Esophagus mucosa (tissue), 1 donor: ENCODE measurements around the gene GATD1. TPM values are rescaled to one million over a fixed set of nuclear protein-coding genes. Genes with fewer than 3 reads are reported as not detected.
A peak's percentile ranks its signal among the peaks of the same experiment; 100 is the strongest.

Source experiments
- ATAC-seq: fragments of 200-7000 bp; cut with Tn5 transposase; one replicate; pipeline ENCODE4 v1.9.1; 2020
- total RNA-seq: library from RNA; stranded (reverse); gene quantifications from one replicate; pipeline ENCODE4 v1.2.4, GENCODE V29; 2023
- donor health status: DM: yes; HTN: yes; CAD: no.

Gene GATD1, protein sequence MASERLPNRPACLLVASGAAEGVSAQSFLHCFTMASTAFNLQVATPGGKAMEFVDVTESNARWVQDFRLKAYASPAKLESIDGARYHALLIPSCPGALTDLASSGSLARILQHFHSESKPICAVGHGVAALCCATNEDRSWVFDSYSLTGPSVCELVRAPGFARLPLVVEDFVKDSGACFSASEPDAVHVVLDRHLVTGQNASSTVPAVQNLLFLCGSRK
- 38.4 TPM for total RNA-seq

DNA sequence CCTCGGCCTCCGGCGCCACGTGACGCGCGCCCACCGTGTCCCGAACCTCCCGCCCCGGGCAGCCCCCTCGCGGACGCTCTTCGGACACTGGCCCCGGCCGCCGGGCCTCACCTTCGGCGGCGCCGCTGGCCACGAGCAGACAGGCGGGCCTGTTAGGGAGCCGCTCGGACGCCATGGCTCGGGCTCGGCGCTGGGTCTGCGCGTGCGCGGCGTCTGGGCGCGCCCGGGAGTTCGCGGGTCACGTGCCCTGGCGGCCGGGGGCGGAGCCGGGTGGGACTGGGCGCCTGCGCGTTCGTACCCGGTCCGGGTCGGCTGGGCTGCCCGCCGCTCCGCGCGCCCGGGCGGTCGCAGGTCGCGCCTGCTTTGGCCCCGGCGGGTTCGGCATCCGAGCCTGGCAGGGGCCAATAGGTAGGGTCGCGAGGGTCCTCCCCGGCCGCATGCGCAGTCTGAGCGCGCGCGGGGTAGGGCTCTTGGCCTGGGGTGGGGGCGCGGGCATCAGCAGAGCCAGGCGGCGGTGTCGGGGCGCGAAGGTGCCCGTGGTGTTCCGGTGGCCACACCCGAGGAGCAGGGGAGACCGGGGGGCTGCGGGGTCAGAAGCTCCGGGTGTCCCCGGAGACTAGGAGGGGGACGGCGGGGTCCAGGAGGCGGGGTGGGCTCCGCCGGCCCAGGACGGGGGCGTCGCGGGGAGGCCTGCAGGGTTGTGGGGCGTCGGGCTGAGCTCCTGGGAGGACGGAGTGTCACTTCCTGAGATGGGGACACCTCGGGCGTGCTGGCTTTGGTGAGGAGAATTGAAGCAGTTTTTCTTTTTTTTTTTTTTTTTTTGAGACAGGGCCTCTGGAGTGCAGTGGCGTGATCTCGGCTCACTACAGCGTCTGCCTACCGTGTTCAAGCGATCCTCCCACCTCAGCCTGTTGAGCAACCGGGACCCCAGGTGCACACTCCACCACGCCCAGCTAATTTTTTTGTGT, at the start of gene GATD1:
TSS of gene GATD1 (minus strand) at position 200 of the 968 bp plus-strand sequence. CDS start at position 175, 25 bp downstream.
- ATAC-seq: peak; percentile 84

DNA sequence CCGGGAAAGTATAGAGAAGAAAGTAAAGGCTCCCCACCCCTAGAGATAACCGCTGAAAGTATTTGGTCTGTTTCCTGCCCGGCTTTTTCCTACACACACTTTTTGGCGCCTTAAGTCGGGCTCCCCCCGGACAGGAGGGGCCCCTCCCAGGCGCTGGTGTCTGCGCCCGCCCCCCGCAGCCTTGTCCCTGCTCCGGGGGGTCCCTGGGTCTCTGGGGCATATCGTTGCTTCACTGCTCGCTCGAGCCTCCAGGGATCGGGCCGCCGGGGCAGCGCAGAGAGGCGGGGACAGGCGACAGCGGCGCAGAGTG, 49.5 kb upstream of the GATD1 start:
- ATAC-seq: no peak

DNA sequence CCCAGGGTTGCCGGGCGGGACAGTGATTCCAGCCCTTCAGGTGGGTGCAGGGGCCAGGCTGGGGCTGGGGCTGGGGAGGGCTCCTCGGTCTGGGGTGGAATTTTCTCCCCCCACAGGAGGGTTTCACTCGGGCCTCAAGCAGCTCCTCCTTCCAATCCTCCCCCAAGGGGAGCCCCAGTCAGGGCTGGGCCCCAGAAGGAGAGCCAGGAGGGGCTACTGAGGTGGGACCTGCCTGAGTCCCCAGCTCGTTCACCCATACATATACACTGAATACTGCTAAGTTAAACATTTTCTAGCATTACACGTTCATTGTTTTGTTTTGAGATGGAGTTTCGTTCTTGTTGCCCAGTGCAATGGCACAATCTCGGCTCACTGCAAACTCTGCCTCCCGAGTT, 48.9 kb upstream of the GATD1 start:
- ATAC-seq: no peak

DNA sequence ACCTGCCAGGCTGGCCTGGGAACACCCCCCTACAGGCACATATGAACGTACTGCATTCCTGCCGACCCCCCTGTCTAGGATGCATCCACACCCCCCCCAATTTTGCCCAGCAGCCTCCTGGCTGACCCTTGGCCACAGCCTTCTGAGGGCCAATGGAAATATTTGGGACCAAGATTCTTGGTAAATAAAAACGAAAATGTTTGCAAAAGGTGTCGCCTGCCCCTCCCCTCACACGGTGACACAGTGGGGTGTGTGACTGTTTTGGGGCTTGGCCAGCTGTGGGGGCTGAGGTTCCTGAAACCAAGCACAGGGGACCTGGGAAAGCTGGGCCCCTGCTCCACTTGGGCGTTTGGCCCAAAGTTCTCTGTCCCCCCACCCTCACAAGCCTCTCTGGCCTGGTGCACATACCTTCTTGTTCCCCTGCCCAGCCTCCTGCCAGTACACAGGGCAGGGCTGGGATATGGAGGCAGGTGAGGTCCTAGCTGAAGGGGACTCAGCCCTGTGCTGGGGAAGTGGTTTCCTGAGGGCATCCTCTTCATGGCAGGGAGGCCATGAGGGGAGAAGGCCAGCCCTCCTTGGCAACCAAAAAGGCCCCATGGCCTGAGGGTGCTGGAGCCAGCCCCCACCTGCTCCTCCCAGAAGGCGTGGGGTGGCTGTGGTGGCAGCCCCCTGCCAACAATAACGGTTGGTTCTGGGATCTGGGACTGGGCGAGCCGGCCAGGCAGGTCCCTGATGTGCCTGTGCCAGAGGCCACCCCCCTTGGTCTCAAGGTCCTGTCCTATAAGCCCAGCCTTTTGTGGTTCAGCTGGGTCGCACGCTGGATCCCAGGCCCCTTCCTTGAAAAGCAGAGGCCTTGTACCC, 48.3 kb upstream of the GATD1 start:
- no peak for ATAC-seq

DNA sequence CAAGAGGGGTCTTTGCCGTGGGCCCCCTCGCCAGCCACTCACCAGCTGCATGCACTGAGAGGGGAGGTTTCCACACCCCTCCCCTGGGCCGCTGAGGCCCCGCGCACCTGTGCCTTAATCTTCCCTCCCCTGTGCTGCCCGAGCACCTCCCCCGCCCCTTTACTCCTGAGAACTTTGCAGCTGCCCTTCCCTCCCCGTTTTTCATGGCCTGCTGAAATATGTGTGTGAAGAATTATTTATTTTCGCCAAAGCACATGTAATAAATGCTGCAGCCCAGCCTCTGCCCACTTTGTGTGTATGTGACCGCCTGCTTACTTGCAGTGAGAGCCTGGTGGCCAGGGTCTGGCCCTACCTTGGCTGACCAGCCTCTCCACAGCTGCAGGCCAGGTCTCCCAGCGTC, 47.7 kb upstream of the GATD1 start:
- no peak for ATAC-seq

DNA sequence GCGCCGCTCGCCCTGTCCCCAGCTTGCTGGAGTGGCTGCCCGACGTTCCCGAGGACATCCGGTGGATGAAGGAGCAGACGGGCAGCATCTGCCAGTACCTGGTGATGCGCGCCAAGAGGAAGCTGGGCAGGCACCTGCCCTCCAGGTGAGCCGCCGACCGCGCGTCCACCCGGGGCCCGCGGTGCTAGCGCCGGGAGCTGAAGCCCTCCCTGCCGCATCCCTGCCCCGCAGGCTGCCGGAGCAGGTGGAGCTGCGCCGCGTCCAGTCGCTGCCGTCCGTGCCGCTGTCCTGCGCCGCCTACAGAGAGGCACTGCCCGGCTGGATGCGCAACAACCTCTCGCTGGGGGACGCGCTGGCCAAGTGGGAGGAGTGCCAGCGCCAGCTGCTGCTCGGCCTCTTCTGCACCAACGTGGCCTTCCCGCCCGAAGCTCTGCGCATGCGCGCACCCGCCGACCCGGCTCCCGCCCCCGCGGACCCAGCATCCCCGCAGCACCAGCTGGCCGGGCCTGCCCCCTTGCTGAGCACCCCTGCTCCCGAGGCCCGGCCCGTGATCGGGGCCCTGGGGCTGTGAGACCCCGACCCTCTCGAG, 47.1 kb upstream of the GATD1 start:
- ATAC-seq: no peak

DNA sequence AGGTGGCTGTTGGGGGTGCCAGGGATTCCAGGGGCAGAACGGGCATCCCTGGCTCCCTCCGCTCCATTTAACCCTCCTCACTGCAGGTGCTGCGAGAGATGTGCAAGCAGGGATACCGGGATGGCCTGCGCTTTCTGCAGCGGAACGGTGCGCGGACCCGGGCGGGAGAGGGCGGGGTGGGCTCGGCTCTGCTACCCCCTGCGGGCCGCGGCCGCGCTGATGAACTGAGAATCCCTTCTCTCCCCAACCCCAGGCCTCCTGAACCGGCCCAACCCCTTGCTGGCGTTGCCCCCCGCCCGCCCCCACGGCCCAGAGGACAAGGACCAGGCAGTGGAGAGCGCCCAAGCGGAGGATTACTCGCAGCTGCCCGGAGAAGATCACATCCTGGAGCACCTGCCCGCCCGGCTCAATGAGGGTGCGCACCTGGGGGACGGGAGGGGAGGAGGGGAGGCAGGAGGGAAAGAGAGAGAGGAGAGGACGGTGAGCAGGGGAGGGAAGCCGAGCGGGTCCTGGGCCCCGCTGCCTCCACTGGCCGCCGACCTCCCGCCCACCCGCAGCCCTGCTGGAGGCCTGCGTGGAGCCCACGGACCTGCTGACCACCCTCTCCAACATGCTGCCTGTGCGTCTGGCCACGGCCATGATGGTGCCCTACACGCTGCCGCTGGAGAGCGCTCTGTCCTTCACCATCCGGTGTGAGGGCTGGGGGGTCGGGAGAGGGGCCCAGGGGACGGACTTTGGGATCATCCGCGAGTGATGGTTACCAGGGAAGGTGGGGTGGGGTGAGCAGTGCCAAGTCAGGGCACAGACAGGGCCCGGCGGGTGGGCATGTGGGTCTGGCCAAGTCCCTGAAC, 46.4 kb upstream of the GATD1 start:
- no peak for ATAC-seq

DNA sequence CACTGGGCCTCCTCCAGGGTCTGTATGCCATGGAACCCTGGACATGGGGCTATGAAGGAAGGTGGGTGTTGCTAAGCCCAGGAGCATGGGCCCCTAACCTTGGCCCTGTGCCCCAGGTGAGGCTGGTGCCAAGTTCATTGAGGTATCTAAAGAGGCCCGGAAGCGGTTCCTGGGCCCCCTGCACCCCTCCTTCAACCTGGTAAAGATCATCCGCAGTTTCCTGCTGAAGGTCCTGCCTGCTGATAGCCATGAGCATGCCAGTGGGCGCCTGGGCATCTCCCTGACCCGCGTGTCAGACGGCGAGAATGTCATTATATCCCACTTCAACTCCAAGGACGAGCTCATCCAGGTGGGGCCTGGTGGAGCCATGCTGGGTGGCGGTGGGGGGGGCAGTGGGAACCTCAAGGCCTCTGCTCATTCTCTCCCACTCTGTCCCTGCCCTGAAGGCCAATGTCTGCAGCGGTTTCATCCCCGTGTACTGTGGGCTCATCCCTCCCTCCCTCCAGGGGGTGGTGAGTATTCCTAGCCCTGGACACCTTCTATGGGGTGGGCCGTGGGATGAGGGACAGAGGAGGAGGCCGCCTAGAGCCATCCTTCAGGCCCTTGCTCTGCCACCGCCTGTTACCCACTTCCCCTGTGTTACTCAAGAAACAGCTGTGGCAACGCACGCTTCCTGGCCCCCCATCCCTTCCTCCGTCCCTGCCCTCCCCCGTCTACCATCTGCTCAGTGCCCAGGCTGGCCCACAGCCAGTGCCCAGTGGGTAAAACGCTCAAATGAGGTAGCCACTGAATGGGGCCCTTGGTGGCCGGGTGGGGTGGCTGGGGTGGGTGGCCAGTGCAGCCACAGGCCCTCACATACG, 44.5 kb upstream of the GATD1 start:
- ATAC-seq: no peak

DNA sequence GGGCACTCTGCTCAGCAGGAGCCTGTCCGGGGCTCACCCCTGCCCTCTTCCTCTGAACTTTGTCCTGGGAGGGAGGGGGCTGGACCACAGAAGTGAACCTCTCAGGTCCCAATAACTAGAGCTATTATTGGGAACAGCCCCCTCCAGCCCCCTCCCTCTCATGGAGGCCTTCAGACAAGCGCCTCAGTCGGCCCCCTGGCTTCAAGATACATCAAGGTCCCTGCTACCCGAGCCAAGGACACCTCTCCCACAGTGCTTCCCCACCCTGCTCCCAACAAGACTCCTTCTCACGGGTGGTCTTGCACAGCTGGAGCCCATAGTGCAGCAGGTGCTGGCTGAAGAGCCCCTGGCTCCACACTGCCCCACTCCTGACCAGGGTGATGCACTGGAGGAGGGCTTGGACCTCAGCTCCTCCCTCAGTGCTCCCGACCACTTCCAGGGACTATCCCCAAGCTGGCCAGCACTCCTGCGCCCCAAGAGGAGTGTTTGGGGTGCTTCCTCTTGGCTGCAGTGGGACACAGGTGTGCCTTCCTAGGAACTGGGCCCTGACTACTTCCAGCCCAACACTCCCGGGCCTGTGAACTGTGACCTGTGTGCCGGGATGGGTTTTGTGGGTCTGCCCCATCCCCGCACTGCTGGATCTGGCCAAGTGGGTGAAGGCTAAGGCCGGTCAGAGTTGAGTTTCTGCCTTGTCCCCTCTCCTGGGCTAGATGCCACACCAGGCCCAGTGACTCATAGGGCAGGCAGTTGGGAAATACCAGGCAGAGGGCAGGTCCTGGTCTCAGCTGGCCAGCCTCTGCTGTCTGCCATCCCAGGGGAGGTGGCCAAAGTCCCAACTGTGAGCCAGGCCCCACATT, 43.6 kb upstream of the GATD1 start:
- peak; percentile 27 for ATAC-seq

DNA sequence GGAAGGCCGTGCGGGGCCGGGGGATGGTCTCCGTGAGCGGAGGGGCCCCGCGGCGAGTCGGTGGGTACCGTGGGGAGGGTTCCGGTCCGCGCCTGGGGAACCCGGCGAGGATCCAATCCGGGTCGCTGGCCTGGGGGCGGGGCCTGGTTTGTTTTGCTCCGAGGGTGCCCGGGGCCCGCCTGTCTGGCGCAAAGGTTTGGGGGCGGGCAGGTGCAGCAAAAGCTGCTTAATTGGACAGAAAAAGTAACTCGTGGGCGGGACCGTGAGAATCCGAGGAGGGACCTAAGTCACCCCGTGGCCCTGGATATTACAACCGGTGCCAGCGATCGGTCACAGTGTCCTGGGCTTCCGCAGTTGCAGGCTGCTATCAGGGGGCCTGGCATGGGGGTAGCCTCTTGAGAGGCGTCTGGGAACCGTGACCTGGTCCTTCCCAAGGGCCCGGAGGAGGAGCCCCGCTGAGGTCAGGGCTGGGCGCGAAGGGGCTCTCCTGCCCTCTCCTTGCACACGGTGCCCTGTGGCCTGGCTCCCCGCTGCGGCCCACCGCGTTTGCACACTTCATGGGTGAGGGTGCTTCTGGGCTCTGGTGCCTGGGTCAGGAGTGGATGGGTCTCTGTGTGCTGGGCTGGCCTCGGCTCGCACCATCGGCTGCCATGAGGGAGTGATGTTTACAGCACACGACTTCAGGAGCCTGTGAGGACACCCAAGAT, 42.8 kb upstream of the GATD1 start:
- peak; percentile 60 for ATAC-seq

DNA sequence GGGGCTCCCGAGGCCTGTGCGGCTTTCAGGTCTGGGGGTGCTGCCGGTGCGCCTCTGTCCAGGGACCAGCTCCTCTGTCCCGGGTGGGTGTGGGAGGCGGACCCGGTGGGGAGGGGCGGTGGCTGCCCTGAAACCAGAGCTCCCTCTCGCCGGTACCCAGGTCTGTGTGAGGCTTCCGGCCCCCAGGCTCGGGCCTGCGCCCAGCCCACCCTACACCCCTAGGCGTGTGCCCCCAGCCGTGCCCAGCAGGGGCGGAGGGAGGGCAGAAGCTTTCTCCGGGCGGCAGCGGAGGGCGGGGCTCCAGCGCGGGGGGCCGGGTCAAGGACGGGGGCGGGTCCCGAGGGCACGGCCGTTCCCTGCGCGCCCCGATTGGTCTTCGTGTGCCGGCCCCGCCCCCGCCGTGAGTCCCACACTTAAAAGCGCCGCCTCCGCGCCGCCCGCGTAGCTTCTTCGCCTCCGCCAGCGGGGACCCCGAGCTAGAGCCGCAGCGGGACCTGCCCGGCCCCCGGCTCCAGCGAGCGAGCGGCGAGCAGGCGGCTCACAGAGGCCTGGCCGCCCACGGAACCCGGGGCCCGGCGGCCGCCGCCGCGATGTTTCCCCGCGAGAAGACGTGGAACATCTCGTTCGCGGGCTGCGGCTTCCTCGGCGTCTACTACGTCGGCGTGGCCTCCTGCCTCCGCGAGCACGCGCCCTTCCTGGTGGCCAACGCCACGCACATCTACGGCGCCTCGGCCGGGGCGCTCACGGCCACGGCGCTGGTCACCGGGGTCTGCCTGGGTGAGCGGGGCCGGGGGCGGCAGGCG, 42.0 kb upstream of the GATD1 start:
- peak; percentile 85 for ATAC-seq

DNA sequence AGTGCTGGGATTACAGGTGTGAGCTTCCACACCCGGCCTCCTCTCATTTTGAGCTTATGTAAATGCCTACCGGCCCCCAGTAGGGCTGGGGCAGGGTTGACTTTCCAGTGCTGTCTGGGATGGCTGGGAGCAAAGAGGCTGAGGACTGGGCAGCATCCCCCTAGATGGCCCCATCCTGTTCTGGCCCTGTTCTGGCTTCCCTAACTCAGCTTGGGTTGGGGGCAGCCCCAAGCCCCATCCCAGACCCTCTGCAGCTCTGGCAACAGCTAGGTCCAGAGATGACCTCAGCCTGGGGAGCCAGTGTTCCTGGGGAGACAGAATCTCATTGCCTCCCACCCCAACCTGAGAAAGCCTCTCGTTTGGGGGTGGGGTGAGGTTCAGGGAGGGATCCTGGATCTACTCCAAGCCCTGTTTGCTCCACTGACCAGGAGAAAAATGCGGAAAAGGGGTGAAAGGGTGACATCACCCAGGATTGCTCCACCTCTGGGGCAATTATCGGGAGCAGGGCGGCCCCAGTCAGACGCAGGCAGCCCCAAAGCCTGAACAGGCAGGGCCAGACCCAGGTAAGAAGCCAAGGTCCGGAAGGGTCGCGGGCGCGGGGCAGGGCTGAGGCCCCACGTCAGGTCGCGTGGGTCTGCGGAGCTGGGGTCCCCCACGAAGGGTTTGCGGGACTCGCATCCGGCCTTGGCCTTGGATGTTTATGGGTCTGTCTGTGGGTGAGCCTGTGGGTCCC, 41.3 kb upstream of the GATD1 start, which contains the start of gene PNPLA2:
TSS of gene PNPLA2 (plus strand) at position 519 of the 733 bp plus-strand sequence. CDS start 805 bp downstream, outside the sequence.
- peak; percentile 39 for ATAC-seq

DNA sequence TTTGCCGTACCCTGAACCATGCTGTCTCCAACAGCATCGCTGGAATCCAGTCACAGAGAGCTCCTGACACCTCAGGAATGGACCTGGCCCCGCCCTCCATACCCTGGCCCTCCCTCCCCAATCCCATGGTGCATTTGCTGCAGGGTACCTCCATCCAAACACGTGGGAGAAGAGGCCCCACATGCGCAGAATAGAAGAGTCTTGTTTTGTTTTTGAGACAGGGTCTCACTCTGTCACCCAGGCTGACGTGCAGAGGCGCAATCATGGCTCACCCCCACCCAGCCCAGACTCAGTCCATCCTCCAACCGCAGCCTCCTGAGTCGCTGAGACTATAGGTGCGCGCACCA, 39.1 kb upstream of the GATD1 start:
- no peak for ATAC-seq

DNA sequence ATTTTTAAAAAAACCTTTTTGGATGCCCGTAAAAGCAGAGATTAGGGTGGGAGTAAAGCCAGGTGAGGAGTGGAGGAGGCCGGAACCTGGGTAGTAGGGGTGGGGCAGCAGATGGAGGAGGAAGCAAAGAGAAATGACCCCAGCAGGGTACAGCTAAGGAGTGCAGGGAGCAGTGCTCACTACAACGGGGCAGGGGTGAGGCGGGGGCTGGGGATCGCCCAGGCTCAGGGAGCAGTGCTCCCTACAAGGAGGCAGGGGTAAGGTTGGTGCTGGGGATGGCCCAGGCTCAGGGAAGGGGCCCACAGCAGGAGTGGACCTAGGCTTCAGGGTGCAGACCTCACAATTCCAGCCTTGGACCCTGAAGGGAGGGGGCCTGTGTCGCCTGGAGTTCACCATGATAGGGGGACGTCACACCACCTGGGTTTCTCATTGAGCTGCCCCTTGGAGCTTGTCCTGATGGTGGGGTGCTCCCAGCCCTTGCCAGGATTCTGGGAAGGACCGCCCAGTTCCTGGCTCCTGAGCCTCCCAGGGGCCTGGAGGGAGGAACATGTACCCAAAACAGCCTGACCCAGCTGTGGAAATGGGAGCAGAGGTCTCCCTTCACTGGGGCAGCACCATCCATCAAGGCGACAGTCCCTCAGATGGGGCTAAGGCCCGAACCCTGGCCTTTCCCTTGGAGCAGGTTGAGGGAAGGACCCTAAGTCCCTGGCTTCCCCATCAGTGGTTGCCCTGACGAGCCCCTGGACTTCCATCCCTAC, 38.6 kb upstream of the GATD1 start:
- no peak for ATAC-seq

DNA sequence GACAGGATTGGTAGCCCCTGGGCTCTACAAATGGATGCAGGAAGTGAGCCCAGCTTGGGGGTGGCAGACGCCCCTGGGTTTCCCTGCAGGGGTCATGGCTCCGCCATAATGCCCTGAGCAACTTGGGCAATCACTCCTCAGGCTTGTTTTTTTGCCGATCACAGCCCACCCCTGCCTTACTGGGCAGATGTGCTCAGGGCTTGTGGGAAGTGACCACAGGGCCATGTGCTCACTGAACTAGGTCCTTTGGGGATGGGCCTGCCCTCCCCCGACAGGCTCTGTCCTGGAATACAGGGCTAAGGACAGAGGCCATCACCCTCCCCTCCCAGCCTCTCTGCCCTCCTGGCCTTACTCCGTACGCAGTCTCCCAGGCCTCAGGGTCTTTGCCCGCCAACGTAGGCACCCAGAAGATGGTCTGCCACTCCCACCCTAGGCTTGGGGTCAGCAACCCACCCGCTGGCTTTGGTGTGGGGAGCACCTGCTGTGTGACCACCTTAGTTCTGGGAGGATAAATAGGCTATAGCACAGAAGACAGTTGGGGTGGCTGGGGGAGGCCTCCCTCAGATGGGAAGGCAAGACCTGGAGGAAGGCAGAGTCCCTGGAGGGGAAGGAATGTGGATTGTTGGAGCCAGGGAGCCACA, 36.3 kb upstream of the GATD1 start:
- ATAC-seq: no peak

DNA sequence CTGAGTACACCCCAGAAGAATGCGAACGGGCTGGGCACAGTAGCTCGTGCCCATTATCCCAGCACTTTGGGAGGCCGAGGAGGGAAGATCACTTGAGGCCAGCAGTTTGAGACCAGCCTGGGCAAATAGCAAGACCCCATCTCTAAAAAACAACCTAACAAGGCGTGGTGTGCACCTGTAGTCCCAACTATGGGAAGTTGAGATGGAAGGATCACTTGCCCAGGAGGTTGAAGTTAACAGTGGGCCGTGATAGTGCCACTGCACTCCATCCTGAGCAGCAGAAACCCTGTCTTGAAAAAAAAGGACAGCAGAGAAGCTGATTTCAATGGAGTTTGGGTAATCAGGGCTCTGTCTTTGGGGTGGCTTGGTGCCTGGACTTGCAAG, 35.8 kb upstream of the GATD1 start:
- ATAC-seq: no peak
